Measurements from ENCODE around the gene IFT27. TPM values are rescaled to one million over a fixed set of nuclear protein-coding genes. Genes with fewer than 3 reads are reported as not detected.

IFT27 gene
- total RNA-seq, 1 donor from 2014 or later: 2.7 TPM

DNA sequence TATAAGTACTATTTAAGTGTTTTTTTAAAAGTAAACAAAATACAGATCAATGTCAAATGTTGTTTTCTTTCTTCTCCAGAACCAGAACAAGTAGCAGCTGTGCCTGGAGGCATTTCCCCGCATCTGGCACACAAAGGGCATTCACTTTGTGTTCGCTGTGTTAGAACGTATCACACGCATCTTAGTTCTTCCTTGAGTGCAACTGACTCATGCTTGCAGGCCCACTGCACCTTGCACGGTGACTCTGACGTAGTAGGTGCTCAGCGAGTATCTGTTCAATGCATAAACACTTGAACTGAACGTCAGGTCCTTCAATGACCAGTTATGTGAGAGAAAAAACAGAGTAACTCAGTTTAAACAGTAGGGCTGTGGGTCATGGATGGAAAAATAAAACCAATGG is 3.5 kb downstream of the IFT27 start:
- DNase-seq (ENCODE audit: low spot score in 2 of 2): peak in 1 of 2 donors; percentile 27
- H3K4me1 ChIP-seq: peaks cover 0 to 10% of the 10 kb centered on the region in 2 donors
- no peaks in the 10 kb centered on the region for H3K36me3 ChIP-seq
- H3K9me3 ChIP-seq: no peaks in the 10 kb centered on the region
- H3K4me3 ChIP-seq: no peak overlapping the region
- H3K27me3 ChIP-seq: no peaks in the 10 kb centered on the region
- TF ChIP-seq, protein P1, sequence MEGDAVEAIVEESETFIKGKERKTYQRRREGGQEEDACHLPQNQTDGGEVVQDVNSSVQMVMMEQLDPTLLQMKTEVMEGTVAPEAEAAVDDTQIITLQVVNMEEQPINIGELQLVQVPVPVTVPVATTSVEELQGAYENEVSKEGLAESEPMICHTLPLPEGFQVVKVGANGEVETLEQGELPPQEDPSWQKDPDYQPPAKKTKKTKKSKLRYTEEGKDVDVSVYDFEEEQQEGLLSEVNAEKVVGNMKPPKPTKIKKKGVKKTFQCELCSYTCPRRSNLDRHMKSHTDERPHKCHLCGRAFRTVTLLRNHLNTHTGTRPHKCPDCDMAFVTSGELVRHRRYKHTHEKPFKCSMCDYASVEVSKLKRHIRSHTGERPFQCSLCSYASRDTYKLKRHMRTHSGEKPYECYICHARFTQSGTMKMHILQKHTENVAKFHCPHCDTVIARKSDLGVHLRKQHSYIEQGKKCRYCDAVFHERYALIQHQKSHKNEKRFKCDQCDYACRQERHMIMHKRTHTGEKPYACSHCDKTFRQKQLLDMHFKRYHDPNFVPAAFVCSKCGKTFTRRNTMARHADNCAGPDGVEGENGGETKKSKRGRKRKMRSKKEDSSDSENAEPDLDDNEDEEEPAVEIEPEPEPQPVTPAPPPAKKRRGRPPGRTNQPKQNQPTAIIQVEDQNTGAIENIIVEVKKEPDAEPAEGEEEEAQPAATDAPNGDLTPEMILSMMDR (IDR thresholded peaks at IDR 0.05): no peak
- intact Hi-C loops (cut with DNase I): loop anchor here (10.0 kb wide), 1 partner anchor 772 kb away; no protein-coding TSS in a partner anchor
- H3K27ac ChIP-seq: no peak overlapping the region

- DNase-seq (ENCODE audit: low spot score in 2 of 2): peak in 1 of 2 donors; percentile 54
- Histone ChIP-seq H3K27me3 (no peaks in the 10 kb centered on the region), H3K4me3 (no peak overlapping the region), H3K36me3 (peaks cover 0 to 5% of the 10 kb centered on the region in 2 donors), H3K4me1 (peaks cover 0 to 7% of the 10 kb centered on the region in 2 donors), H3K9me3 (no peaks in the 10 kb centered on the region), H3K27ac (no peak overlapping the region)
- TF ChIP-seq, protein P1 (IDR thresholded peaks at IDR 0.05): no peak
- intact Hi-C loops (cut with DNase I): loop anchor here (10.0 kb wide), 1 partner anchor 773 kb away; no protein-coding TSS in a partner anchor
These were observed 4.4 kb downstream of the IFT27 start for GRCh38 chr22:36771356-36772063.

- intact Hi-C loops (cut with DNase I): loop anchor here (10.0 kb wide), 1 partner anchor 774 kb away; no protein-coding TSS in a partner anchor
- Histone ChIP-seq H3K4me1 (peaks cover 0 to 6% of the 10 kb centered on the region in 2 donors), H3K9me3 (no peaks in the 10 kb centered on the region), H3K27me3 (no peaks in the 10 kb centered on the region), H3K4me3 (no peak overlapping the region), H3K36me3 (peaks cover 0 to 10% of the 10 kb centered on the region in 2 donors), H3K27ac (no peak overlapping the region)
- TF ChIP-seq, protein P1 (IDR thresholded peaks at IDR 0.05): no peak
- peak in 1 of 2 donors; percentile 53 for DNase-seq (ENCODE audit: low spot score in 2 of 2)
These were observed 5.2 kb downstream of the IFT27 start for GRCh38 chr22:36770513-36771231.

- H3K4me1 ChIP-seq: peaks cover 0 to under 1% of the 10 kb centered on the region in 2 donors
- intact Hi-C loops (cut with DNase I): loop anchor here (10.0 kb wide), 1 partner anchor 775 kb away; no protein-coding TSS in a partner anchor
- TF ChIP-seq, protein P1 (IDR thresholded peaks at IDR 0.05): no peak
- H3K27ac ChIP-seq: no peak overlapping the region
- H3K27me3 ChIP-seq: no peaks in the 10 kb centered on the region
- peaks cover 0 to 16% of the 10 kb centered on the region in 2 donors for H3K36me3 ChIP-seq
- DNase-seq (ENCODE audit: low spot score in 2 of 2): peak in 1 of 2 donors; percentile 53
- H3K9me3 ChIP-seq: no peaks in the 10 kb centered on the region
- no peak overlapping the region for H3K4me3 ChIP-seq
These were observed 6.1 kb downstream of the IFT27 start for GRCh38 chr22:36769541-36770512.

- Histone ChIP-seq H3K4me3 (no peak overlapping the region), H3K27ac (no peak overlapping the region), H3K9me3 (no peaks in the 10 kb centered on the region), H3K36me3 (peaks cover 0 to 21% of the 10 kb centered on the region in 2 donors), H3K4me1 (no peaks in the 10 kb centered on the region), H3K27me3 (no peaks in the 10 kb centered on the region)
- peak in 1 of 2 donors; percentile 48 for DNase-seq (ENCODE audit: low spot score in 2 of 2)
- intact Hi-C loops (cut with DNase I): no loop called here
- TF ChIP-seq, protein P1 (IDR thresholded peaks at IDR 0.05): no peak
These were observed 7.3 kb downstream of the IFT27 start for GRCh38 chr22:36768616-36769015.

Data from ascending aorta (tissue), 2 donors.